Measurements from ENCODE around the gene PDIK1L. TPM values are rescaled to one million over a fixed set of nuclear protein-coding genes. Genes with fewer than 3 reads are reported as not detected.

PDIK1L gene
- total and polyA plus RNA-seq, 2 of the 8 experiments (the other 6 are each of a cell fraction or from before 2014, with no cell fraction given): 0.95 to 4.5 TPM

GRCh38 chr1:26155370-26156284, 44.0 kb downstream of the PDIK1L start:
- Histone ChIP-seq H3K27ac (ENCODE audit: low read depth, low read length) (no peak overlapping the region), H4K8ac (ENCODE audit: extremely low read depth, insufficient read depth, low read length) (no peak overlapping the region), H3K4me2 (ENCODE audit: insufficient read depth in 1 of 2, low read depth in 2 of 2, low read length in 2 of 2) (peak overlapping the region; percentile 74 to 80), H3K18ac (ENCODE audit: extremely low read depth, low read length) (no peak overlapping the region), H4K5ac (ENCODE audit: insufficient read length, low read depth, low read length) (no peak overlapping the region), H2BK5ac (ENCODE audit: low read depth, low read length) (no peak overlapping the region), H3K79me1 (ENCODE audit: low read depth, low read length) (no peaks in the 10 kb centered on the region), H4K20me1 (replicated peaks in 1 of 2; ENCODE audit: control insufficient read depth in 1 of 2, insufficient read depth in 2 of 2, low read length in 2 of 2) (peaks cover 10 to 11% of the 10 kb centered on the region in 2 experiments), H3K4ac (replicated peaks; ENCODE audit: insufficient read length, low read depth, low read length) (no peak overlapping the region), H3K36me3 (ENCODE audit: control insufficient read depth in 2 of 4, insufficient read depth in 4 of 4, low read length in 3 of 4) (no peaks in the 10 kb centered on the region), H3K9ac (replicated peaks in 1 of 4; ENCODE audit: extremely low read depth in 1 of 4, low read depth in 3 of 4, low read length in 3 of 4) (no peak overlapping the region), H3K23ac (ENCODE audit: insufficient read length) (no peak overlapping the region), H3K9me3 (ENCODE audit: insufficient read depth in 2 of 2, low read depth in 1 of 2, low read length in 1 of 2) (no peaks in the 10 kb centered on the region), H3K23me2 (ENCODE audit: low read depth, low read length) (peaks cover 10% of the 10 kb centered on the region), H2AK5ac (ENCODE audit: low read depth, low read length) (no peak overlapping the region), H3K79me2 (ENCODE audit: control insufficient read depth in 1 of 2, insufficient read depth in 2 of 2, low read length in 2 of 2) (no peaks in the 10 kb centered on the region), H3K27me3 (replicated peaks in 1 of 4; ENCODE audit: control insufficient read depth in 3 of 4, extremely low read depth in 1 of 4, insufficient read depth in 3 of 4, low read length in 3 of 4) (peaks cover 27 to 78% (median 66%) of the 10 kb centered on the region in 4 experiments), H2AFZ (ENCODE audit: low read length) (no peak overlapping the region), H3K14ac (ENCODE audit: insufficient read length) (no peak overlapping the region), H2BK15ac (ENCODE audit: low read length) (no peak overlapping the region; the same call in 1 of the 2 replicates), H2BK120ac (replicated peaks; ENCODE audit: low read depth, low read length) (no peak overlapping the region), H2BK12ac (ENCODE audit: low read depth, low read length) (peak overlapping the region; percentile 81), H3K56ac (replicated peaks; ENCODE audit: insufficient read length, low read depth, low read length) (no peak overlapping the region), H2BK20ac (ENCODE audit: low read length) (no peak overlapping the region), H3K4me1 (replicated peaks in 1 of 4; ENCODE audit: control insufficient read depth in 3 of 4, insufficient read depth in 4 of 4, low read length in 3 of 4) (peaks cover 14 to 42% (median 28%) of the 10 kb centered on the region in 4 experiments), H3K4me3 (ENCODE audit: extremely low read depth in 1 of 4, insufficient read depth in 2 of 4, low read depth in 3 of 4, low read length in 4 of 4) (peak overlapping the region; percentile 6 to 52 (median 38); a peak in 6 of 8 replicates), H4K91ac (replicated peaks; ENCODE audit: insufficient read length, low read length) (peak overlapping the region; percentile 3)
- POLR2A ChIA-PET (ENCODE audit: partially characterized antibody): interaction anchor here (0.7 to 2.5 kb wide), 10 partner anchors 10 to 255 kb away, joined by 3 to 6 read pairs (median 3); partner anchors contain the start of genes CNKSR1, LIN28A, PDIK1L and SH3BGRL3
- FAIRE-seq (no peak), DNase-seq (ENCODE audit: low read depth in 1 of 2, low spot score in 2 of 2) (no peak)
- CTCF ChIA-PET (ENCODE audit: partially characterized antibody): interaction anchor here (0.6 to 6.0 kb wide), 11 partner anchors 8 to 146 kb away, joined by 3 to 47 read pairs (median 5); partner anchors contain the start of genes C1orf232, CEP85, CNKSR1 and ZNF593
- whole genome bisulfite sequencing, 2 experiments (ENCODE audit: extremely low coverage in 1 of 2, insufficient coverage in 1 of 2, insufficient read length in 1 of 2, insufficient replicate concordance in 2 of 2, low coverage in 1 of 2, low lambda C conversion rate in 2 of 2, missing lambda C conversion rate in 1 of 2): 11% methylated on average over 21 of the region's 21 CpGs; no CpG with 5 or more reads in 1 of the 2 experiments
- TF ChIP-seq SIRT6 (IDR thresholded peaks at IDR 0.05; ENCODE audit: low read length) (no peak), CEBPB (IDR thresholded peaks at IDR 0.05; ENCODE audit: low read depth, low read length) (no peak), SP4 (IDR thresholded peaks at IDR 0.05; ENCODE audit: low read length) (no peak), RNF2 (IDR thresholded peaks at IDR 0.05; ENCODE audit: borderline replicate concordance, low read depth, low read length, missing control alignments, poor library complexity, severe bottlenecking) (peak; percentile 28), TBP (IDR thresholded peaks at IDR 0.05; ENCODE audit: low read depth, low read length) (no peak), TEAD4 (IDR thresholded peaks at IDR 0.05; ENCODE audit: low read depth, low read length) (no peak), EGR1 (IDR thresholded peaks at IDR 0.05; ENCODE audit: borderline replicate concordance, low read depth, low read length) (no peak), MAFK (IDR thresholded peaks at IDR 0.05; ENCODE audit: low read depth, low read length) (no peak), POU5F1 (IDR thresholded peaks at IDR 0.05; ENCODE audit: low read depth, low read length) (no peak), GABPA (IDR thresholded peaks at IDR 0.05; ENCODE audit: borderline replicate concordance, insufficient read depth, low read length) (peak; percentile 80; the same call in 1 of the 2 replicates), EZH2 (IDR thresholded peaks at IDR 0.05; ENCODE audit: low read depth, low read length, severe bottlenecking) (peak; percentile 56)
